AG09309 (cell line): ENCODE measurements around the gene LACRT.
"Not testable (repeated sequence)": the region's sequence is repeated elsewhere in the genome, so short reads cannot be mapped to it uniquely, and the experiment has no call there.

ENCODE experiments used
- DNase-seq: peaks from one replicate; pipeline ENCODE4 v3.0.0-alpha.2; 2010; ENCODE audit warnings: low read depth
- H3K4me3 ChIP-seq: 2 replicates; pipeline ENCODE4 v1.5.1; 2011; ENCODE audit warnings: mild to moderate bottlenecking, low read depth, low read length, moderate library complexity; ENCODE audit not compliant: control insufficient read depth
- TF ChIP-seq, protein P1 (sequence below): IDR thresholded peaks from 2 replicates; pipeline ENCODE4 v1.5.1; 2011; ENCODE audit warnings: mild to moderate bottlenecking, low read depth, low read length, inconsistent platforms; ENCODE audit not compliant: insufficient read depth, control insufficient read depth; ENCODE audit errors: missing control alignments

LACRT gene

DNA sequence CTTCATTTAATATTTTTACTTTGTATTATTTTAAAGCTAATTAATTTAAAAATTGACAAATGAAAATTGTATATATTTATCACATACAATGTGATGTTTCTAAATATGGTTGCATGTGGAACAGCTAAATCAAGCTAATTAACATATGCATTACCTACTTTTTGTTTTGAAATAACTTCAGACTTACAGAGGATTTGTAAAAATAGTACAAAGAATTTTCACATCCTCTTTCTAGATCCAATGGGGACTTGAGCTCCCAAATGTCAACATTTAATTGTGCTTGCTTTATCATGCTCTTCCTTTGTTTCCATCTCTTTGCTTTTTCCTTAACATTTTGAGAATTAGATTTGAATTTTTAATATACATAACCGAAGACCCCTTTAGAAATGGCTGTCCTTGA is 6.9 kb upstream of the LACRT start:
- no peak for DNase-seq
- no peak overlapping the region for H3K4me3 ChIP-seq
- TF ChIP-seq, protein P1, sequence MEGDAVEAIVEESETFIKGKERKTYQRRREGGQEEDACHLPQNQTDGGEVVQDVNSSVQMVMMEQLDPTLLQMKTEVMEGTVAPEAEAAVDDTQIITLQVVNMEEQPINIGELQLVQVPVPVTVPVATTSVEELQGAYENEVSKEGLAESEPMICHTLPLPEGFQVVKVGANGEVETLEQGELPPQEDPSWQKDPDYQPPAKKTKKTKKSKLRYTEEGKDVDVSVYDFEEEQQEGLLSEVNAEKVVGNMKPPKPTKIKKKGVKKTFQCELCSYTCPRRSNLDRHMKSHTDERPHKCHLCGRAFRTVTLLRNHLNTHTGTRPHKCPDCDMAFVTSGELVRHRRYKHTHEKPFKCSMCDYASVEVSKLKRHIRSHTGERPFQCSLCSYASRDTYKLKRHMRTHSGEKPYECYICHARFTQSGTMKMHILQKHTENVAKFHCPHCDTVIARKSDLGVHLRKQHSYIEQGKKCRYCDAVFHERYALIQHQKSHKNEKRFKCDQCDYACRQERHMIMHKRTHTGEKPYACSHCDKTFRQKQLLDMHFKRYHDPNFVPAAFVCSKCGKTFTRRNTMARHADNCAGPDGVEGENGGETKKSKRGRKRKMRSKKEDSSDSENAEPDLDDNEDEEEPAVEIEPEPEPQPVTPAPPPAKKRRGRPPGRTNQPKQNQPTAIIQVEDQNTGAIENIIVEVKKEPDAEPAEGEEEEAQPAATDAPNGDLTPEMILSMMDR: no peak

DNA sequence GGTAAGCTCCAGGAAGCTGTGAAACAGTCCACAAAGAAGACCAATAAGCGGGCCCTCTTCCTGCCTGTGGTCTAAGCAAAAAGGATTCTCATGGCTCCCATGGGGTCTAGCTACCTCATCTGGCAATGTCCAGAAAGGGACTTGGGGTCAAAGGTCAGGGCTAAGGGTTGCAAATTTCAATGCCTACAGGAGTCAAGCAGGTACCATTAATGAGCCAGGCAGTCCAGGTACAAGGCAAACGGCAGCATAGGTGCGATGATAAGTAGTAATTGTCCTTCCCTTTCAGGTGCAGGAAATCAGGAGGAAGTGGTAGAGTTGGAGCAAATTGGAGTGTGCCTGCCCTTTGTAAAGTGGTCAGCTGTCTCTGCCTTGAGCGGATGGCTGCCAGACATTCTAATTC is 6.4 kb upstream of the LACRT start:
- no peak overlapping the region for H3K4me3 ChIP-seq
- TF ChIP-seq, protein P1: no peak
- DNase-seq: no peak

DNA sequence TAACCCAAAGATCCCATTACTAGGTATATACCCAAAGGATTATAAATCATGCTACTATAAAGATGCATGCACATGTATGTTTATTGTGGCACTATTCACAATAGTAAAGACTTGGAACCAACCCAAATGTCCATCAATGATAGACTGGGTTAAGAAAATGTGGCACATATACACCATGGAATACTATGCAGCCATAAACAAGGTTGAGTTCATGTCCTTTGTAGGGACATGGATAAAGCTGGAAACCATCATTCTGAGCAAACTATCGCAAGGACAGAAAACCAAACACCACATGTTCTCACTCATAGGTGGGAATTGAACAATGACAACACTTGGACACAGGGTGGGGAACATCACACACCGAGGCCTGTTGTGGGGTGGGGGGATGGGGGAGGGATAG is 4.4 kb upstream of the LACRT start:
- not testable (repeated sequence) for H3K4me3 ChIP-seq, DNase-seq

DNA sequence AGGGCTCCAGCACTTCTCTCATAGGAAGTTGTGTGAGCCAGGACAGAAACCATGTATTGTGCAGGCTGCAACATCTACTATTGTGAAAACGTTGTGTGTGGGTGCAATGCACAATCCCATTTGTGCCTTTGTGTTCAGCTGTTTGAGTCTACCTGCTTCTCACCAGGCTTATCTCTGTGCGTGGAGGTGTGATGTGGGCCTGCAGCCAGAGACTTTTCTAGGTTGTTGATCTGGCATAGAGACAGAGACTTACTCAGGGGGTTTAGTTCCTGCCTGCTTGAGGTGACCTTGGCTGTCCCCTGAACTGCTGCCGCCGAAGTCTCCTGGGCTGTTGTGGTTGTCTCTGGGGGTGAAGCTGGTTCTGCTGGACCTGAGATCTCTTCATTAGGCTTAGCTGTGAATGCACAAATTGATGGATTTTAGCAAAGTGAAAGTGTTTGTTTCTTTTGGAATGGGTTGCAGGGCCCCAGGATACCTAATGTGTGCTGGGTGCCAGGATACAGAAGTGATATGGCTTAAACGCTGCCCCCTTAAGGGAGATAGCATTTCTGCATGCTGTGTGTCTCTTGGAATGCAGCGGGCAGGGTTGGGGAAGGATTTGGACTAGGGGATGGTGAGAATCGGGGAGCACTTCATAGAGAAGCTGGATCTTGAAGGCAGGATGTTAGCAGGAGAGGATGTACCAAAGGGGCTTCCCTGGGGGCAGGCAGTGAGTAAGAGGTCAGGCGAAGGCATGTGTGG is 2.5 kb downstream of the LACRT start:
- TF ChIP-seq, protein P1: no peak
- no peak for DNase-seq
- H3K4me3 ChIP-seq: no peak overlapping the region

DNA sequence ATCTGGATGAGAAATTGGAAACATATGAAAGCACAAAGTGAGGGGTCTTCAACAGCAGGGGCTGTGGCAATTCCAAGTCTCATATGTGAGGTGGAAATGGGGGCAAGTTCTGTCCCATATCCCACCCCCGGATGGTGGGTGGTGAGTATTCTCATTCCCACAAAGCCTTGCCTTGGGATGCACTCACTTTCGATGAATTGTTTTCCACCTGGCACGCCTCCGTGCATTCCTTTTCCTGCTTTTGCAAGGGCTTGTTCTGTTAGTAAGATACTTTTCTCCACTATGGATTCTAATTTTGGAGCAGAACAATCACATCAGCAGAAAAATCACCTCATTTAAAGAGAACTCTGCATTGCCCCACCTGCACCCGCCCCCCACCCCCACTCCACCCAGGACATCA is 3.1 kb downstream of the LACRT start:
- no peak for DNase-seq
- no peak overlapping the region for H3K4me3 ChIP-seq
- TF ChIP-seq, protein P1: no peak

DNA sequence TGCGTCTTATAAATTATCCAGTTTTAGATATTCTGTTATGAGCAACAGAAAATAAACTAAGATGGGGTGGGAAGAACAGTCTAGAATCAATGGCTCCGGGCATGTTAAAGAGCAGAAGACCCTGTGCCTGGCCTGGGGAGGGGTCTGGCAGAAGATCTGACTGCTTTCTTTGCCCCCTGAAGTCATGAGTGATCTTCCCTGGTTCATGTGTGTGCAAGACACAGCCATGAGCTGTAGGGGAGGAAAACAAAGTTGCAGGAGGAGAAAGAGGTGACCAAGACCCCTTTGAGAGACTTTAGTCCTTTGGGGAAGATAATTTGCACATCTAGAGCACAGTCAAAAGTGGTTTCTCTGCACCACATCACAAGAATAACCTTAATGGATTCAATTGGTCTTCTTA is 4.8 kb downstream of the LACRT start:
- DNase-seq: no peak
- H3K4me3 ChIP-seq: no peak overlapping the region
- TF ChIP-seq, protein P1: no peak

DNA sequence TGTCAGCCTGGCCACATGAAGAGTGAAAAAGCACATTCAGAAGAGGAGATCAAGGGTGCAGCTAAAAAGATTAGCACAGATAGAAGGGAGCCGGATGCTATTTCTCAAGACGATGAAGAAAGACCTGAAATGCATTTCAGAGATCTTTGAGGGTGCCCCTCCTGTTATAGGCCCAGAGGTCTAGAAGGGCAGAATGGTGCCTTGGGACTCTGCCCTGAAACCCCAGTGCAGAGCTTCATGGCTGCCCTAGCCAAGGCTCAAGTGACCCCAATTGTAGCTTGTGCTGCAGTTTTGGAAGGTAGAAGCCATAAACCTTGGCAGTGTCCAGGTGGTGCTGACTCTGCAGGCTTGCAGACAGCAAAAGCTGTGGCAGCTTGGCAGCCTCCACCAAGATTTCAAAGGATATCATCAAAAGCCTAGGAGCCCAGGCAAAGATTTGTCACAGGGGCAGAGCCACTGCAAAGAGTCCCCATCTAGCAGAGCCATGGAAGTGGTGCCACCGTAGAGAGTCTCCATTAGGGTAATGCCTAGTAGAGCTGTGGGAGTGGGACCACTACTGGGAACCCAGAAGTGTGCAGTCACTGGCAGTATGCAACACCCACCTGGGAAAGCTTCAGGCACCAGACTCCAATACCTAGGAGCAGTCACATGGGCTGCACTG is 6.4 kb downstream of the LACRT start:
- TF ChIP-seq, protein P1: no peak
- DNase-seq: no peak
- H3K4me3 ChIP-seq: no peak overlapping the region
